Large intestine (tissue), 3 donors: ENCODE measurements around the gene PIK3C2A. TPM values are rescaled to one million over a fixed set of nuclear protein-coding genes. Genes with fewer than 3 reads are reported as not detected.

ENCODE experiments used
- DNase-seq, 2 donors: peaks; one replicate each; pipeline versions ENCODE4 v3.0.0 to v3.0.0-alpha.2; 2013
- H3K27ac ChIP-seq: one replicate; pipeline ENCODE4 v1.5.1; 2013; ENCODE audit warnings: low read length
- H3K27me3 ChIP-seq: 2 replicates; pipeline ENCODE4 v1.6.1; 2013; ENCODE audit warnings: low read length; ENCODE audit not compliant: control insufficient read depth, insufficient read depth
- H3K36me3 ChIP-seq: 2 replicates; pipeline ENCODE4 v1.6.1; 2013; ENCODE audit warnings: low read length; ENCODE audit not compliant: control insufficient read depth, insufficient read depth
- H3K4me1 ChIP-seq: one replicate; pipeline ENCODE4 v1.6.1; 2013; ENCODE audit warnings: low read length; ENCODE audit not compliant: control insufficient read depth, insufficient read depth
- H3K4me3 ChIP-seq: one replicate; pipeline ENCODE4 v1.5.1; 2013; ENCODE audit warnings: low read length
- H3K9me3 ChIP-seq: one replicate; pipeline ENCODE4 v1.6.1; 2013; ENCODE audit warnings: mild to moderate bottlenecking, low read depth, low read length, moderate library complexity; ENCODE audit not compliant: control insufficient read depth
- WGBS: methylation state at CpG from one replicate; pipeline ENCODE4 v1.1.5; 2013; ENCODE audit warnings: low lambda C conversion rate; ENCODE audit not compliant: insufficient coverage; 5-methylcytosine and 5-hydroxymethylcytosine counted together
- polyA plus RNA-seq: library from polyadenylated mRNA; unstranded; fragments of 120-200 nt; gene quantifications from one replicate; pipeline ENCODE4 v1.2.1, GENCODE V29; 2013

Gene PIK3C2A
- polyA plus RNA-seq, 1 donor: 49.8 TPM

- H3K4me3 ChIP-seq: no peak overlapping the region
- DNase-seq: no peak
- H3K4me1 ChIP-seq: no peaks in the 10 kb centered on the region
- no peaks in the 10 kb centered on the region for H3K9me3 ChIP-seq
- peaks cover 17% of the 10 kb centered on the region for H3K36me3 ChIP-seq
- no peak overlapping the region for H3K27ac ChIP-seq
- WGBS: 100% methylated on average over 1 of the region's 2 CpGs
- H3K27me3 ChIP-seq: no peaks in the 10 kb centered on the region
Measured at GRCh38 chr11:17184882-17185587, 22.8 kb downstream of the PIK3C2A start.

GRCh38 chr11:17183836-17184235, 23.9 kb downstream of the PIK3C2A start:
- no peaks in the 10 kb centered on the region for H3K27me3 ChIP-seq
- no CpG with 5 or more reads among the region's 1 CpG for WGBS
- no peak overlapping the region for H3K27ac ChIP-seq
- no peaks in the 10 kb centered on the region for H3K4me1 ChIP-seq
- peaks cover 19% of the 10 kb centered on the region for H3K36me3 ChIP-seq
- H3K4me3 ChIP-seq: no peak overlapping the region
- DNase-seq: no peak
- no peaks in the 10 kb centered on the region for H3K9me3 ChIP-seq

- Histone ChIP-seq H3K9me3 (no peaks in the 10 kb centered on the region), H3K27me3 (no peaks in the 10 kb centered on the region), H3K36me3 (peaks cover 14% of the 10 kb centered on the region), H3K4me1 (no peaks in the 10 kb centered on the region), H3K27ac (no peak overlapping the region), H3K4me3 (no peak overlapping the region)
- DNase-seq: no peak
- WGBS: no CpG with 5 or more reads among the region's 3 CpGs
Measured at GRCh38 chr11:17179970-17180369, 27.8 kb downstream of the PIK3C2A start.

- Histone ChIP-seq H3K9me3 (no peaks in the 10 kb centered on the region), H3K27me3 (no peaks in the 10 kb centered on the region), H3K4me1 (no peaks in the 10 kb centered on the region), H3K36me3 (peaks cover 9% of the 10 kb centered on the region), H3K4me3 (no peak overlapping the region), H3K27ac (no peak overlapping the region)
- no peak for DNase-seq
- WGBS: 100% methylated on average over 2 of the region's 2 CpGs
Measured at GRCh38 chr11:17173332-17173731, 34.5 kb downstream of the PIK3C2A start.

- Histone ChIP-seq H3K9me3 (no peaks in the 10 kb centered on the region), H3K4me1 (no peaks in the 10 kb centered on the region), H3K4me3 (no peak overlapping the region), H3K36me3 (peaks cover 9% of the 10 kb centered on the region), H3K27me3 (no peaks in the 10 kb centered on the region), H3K27ac (no peak overlapping the region)
- WGBS: no CpG with 5 or more reads among the region's 1 CpG
- DNase-seq: no peak
Measured at GRCh38 chr11:17171916-17172315, 35.9 kb downstream of the PIK3C2A start.

- Histone ChIP-seq H3K9me3 (no peaks in the 10 kb centered on the region), H3K27me3 (no peaks in the 10 kb centered on the region), H3K27ac (no peak overlapping the region), H3K4me3 (no peak overlapping the region), H3K36me3 (peaks cover 9% of the 10 kb centered on the region), H3K4me1 (no peaks in the 10 kb centered on the region)
- DNase-seq: no peak
- WGBS: 94% methylated on average over 2 of the region's 2 CpGs
Measured at GRCh38 chr11:17171343-17171742, 36.4 kb downstream of the PIK3C2A start.

- H3K36me3 ChIP-seq: peaks cover 9% of the 10 kb centered on the region
- H3K27me3 ChIP-seq: no peaks in the 10 kb centered on the region
- no peak overlapping the region for H3K4me3 ChIP-seq
- H3K27ac ChIP-seq: no peak overlapping the region
- H3K9me3 ChIP-seq: no peaks in the 10 kb centered on the region
- H3K4me1 ChIP-seq: peaks cover 5% of the 10 kb centered on the region
- no peak for DNase-seq
- WGBS: no CpG with 5 or more reads among the region's 1 CpG
Measured at GRCh38 chr11:17169876-17170275, 37.9 kb downstream of the PIK3C2A start.

GRCh38 chr11:17165247-17165890, 42.4 kb downstream of the PIK3C2A start:
- Histone ChIP-seq H3K4me3 (no peak overlapping the region), H3K36me3 (peaks cover 9% of the 10 kb centered on the region), H3K4me1 (peaks cover 5% of the 10 kb centered on the region), H3K9me3 (no peaks in the 10 kb centered on the region), H3K27me3 (no peaks in the 10 kb centered on the region), H3K27ac (peak overlapping the region; percentile 46)
- no CpG with 5 or more reads among the region's 11 CpGs for WGBS
- DNase-seq: no peak

GRCh38 chr11:17164361-17165246, 43.2 kb downstream of the PIK3C2A start:
- peak overlapping the region; percentile 46 for H3K27ac ChIP-seq
- H3K27me3 ChIP-seq: no peaks in the 10 kb centered on the region
- H3K4me1 ChIP-seq: peaks cover 5% of the 10 kb centered on the region
- H3K9me3 ChIP-seq: no peaks in the 10 kb centered on the region
- DNase-seq: peak; percentile 9 to 32
- peaks cover 9% of the 10 kb centered on the region for H3K36me3 ChIP-seq
- no peak overlapping the region for H3K4me3 ChIP-seq
- WGBS: no CpG with 5 or more reads among the region's 1 CpG

GRCh38 chr11:17163736-17164135, 44.0 kb downstream of the PIK3C2A start:
- Histone ChIP-seq H3K36me3 (peaks cover 4% of the 10 kb centered on the region), H3K4me3 (no peak overlapping the region), H3K27ac (no peak overlapping the region), H3K4me1 (peaks cover 5% of the 10 kb centered on the region), H3K27me3 (no peaks in the 10 kb centered on the region), H3K9me3 (no peaks in the 10 kb centered on the region)
- 100% methylated on average over 1 of the region's 2 CpGs for WGBS
- DNase-seq: no peak
